SK-N-MC (cell line): ENCODE measurements around the gene PDX1.

ENCODE experiments used
- EZH2 ChIP-seq: fragments of 200-600 bp; sonication (generic); IDR thresholded peaks from one replicate; pipeline ENCODE4 v1.6.1; 2017; ENCODE audit warnings: antibody characterized with exemption
- FOXP2 ChIP-seq: optimal IDR thresholded peaks from 2 replicates; pipeline ENCODE3; 2011; ENCODE audit warnings: mild to moderate bottlenecking, moderate library complexity; ENCODE audit not compliant: insufficient read depth; ENCODE audit errors: extremely low read length, control extremely low read depth
- POLR2AphosphoS5 ChIP-seq: IDR thresholded peaks from 2 replicates; pipeline ENCODE4 v1.6.1; 2012; ENCODE audit warnings: mild to moderate bottlenecking, low read depth, low read length, borderline replicate concordance

DNA sequence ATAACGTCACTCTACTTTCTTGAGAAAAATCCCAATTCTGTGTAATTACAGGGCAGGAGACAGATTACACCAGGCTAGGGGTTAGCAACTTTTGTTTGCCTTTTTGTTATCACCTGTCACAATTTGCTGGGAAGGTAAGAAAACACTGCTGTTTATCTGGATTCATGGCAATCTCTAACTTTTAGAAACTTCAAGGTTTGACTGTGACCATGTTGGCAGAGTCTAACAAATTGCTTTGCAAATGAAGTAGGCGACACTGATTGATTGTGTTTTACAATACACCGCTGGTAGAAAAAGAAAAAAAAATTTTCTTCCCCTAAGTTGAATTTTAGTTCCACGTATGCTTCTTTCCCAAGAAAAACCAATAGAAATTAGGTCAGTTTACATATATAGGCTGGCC, 10.4 kb upstream of the PDX1 start:
- TF ChIP-seq EZH2: no peak
- no peak for TF ChIP-seq POLR2AphosphoS5
- no peak for TF ChIP-seq FOXP2
